Spleen (tissue), 11 donors: ENCODE results near the gene GALNT17. TPM values are rescaled to one million over a fixed set of nuclear protein-coding genes. Genes with fewer than 3 reads are reported as not detected.

Source experiments
- DNase-seq: peaks from one replicate; pipeline ENCODE4 v3.0.0-alpha.2; 2020
- H3K27ac ChIP-seq, 8 donors: fragments of 200-600 bp; sonication (generic) in 7 of 8; 1 replicate in 4 of 8; 2 replicates in 4 of 8; pipeline versions ENCODE4 v1.5.0 to v1.8.0; 2016 to 2021; ENCODE audit warnings: inconsistent platforms in 4 of 8, mild to moderate bottlenecking in 4 of 8, moderate library complexity in 1 of 8
- H3K27me3 ChIP-seq, 7 donors: fragments of 200-600 bp; sonication (generic) in 6 of 7; replicated peaks in 1 of 7; 1 replicate in 4 of 7; 2 replicates in 3 of 7; pipeline versions ENCODE4 v1.5.0 to v1.8.0; 2016 to 2021; ENCODE audit warnings: inconsistent platforms in 3 of 7, mild to moderate bottlenecking in 1 of 7
- H3K36me3 ChIP-seq, 6 donors: fragments of 200-600 bp; sonication (generic) in 5 of 6; 1 replicate in 4 of 6; 2 replicates in 2 of 6; pipeline versions ENCODE4 v1.5.0 to v1.8.0; 2016 to 2021; ENCODE audit warnings: inconsistent platforms in 2 of 6
- H3K4me1 ChIP-seq, 6 donors: fragments of 200-600 bp; sonication (generic) in 5 of 6; 1 replicate in 3 of 6; 2 replicates in 3 of 6; pipeline versions ENCODE4 v1.5.0 to v1.8.0; 2016 to 2021; ENCODE audit warnings: inconsistent platforms in 3 of 6
- H3K4me3 ChIP-seq, 8 donors: fragments of 200-600 bp; sonication (generic) in 7 of 8; 1 replicate in 4 of 8; 2 replicates in 4 of 8; pipeline versions ENCODE4 v1.5.0 to v1.8.0; 2016 to 2021; ENCODE audit warnings: inconsistent platforms in 4 of 8, mild to moderate bottlenecking in 4 of 8, moderate library complexity in 2 of 8
- H3K9me3 ChIP-seq, 8 donors: fragments of 200-600 bp; sonication (generic) in 7 of 8; 1 replicate in 4 of 8; 2 replicates in 4 of 8; pipeline versions ENCODE4 v1.5.0 to v1.8.0; 2016 to 2021; ENCODE audit warnings: inconsistent platforms in 4 of 8
- CTCF ChIP-seq, 11 experiments: fragments of 200-600 bp in 7 of 11; fragments of 450-650 bp in 4 of 11; sonication (generic) in 4 of 11; IDR thresholded peaks in 8 of 11; conservative IDR thresholded peaks in 3 of 11; 1 replicate in 7 of 11; 2 replicates in 4 of 11; pipeline versions ENCODE4 v1.4.0 to v1.8.0; 2016 to 2021; ENCODE audit warnings: antibody characterized with exemption in 11 of 11, inconsistent platforms in 4 of 11, mild to moderate bottlenecking in 1 of 11
- POLR2A ChIP-seq, 3 donors: fragments of 450-650 bp; IDR thresholded peaks; one replicate each; pipeline ENCODE4 v1.5.1; 2017; ENCODE audit warnings: antibody characterized with exemption in 3 of 3, mild to moderate bottlenecking in 1 of 3
- POLR2AphosphoS5 ChIP-seq, 3 donors: sonication (generic); formaldehyde crosslinking; IDR thresholded peaks; one replicate each; pipeline ENCODE4 v1.5.1; 2017; ENCODE audit warnings: antibody characterized with exemption in 3 of 3
- WGBS, 5 donors: extraction: QIAGEN DNeasy Blood & Tissue Kit in 3 of 5; methylation state at CpG; one replicate each; pipeline versions ENCODE4 v1.1.5 to v1.1.7; 2013 to 2018; 5-methylcytosine and 5-hydroxymethylcytosine counted together
- intact Hi-C: fragments of 100-400 bp; cut with DNase I; formaldehyde crosslinking; loops from one replicate; pipeline ENCODE4 v1.15.0; 2023; ENCODE audit warnings: low total_unique reads
- polyA plus RNA-seq, 3 donors: library from polyadenylated mRNA; stranded (reverse); fragments of 200-250 nt; gene quantifications; one replicate each; pipeline ENCODE4 v1.2.1, GENCODE V29; 2013
- total RNA-seq, 7 donors: library from RNA; depleted of rRNA in 3 of 7; stranded (reverse); fragments of >200 nt in 3 of 7; fragmentation: NEBNext Ultra II Directional in 4 of 7; extraction: Animal tissue kit (Norgen Biotek cat#: 25700) in 4 of 7; gene quantifications; one replicate each; pipeline versions ENCODE4 v1.1.0 to v1.2.1, GENCODE V29; 2016 to 2021
- donor health status: healthy with polysubstance abuse.
- donor health status: DM: no; HTN: no; CAD: no; lungs with moderate emphysema.
- donor health status: DM: no; HTN: no; CAD: no.
- donor health status: Bipolar disorder and iron deficiency.
- donor health status: healthy.
- donor health status: DM: no; HTN: no; CAD: no.
- donor health status: DM: yes; HTN: yes; CAD: no.

The GALNT17 gene
- total and polyA plus RNA-seq, 10 donors: 0.39 to 10.8 (median 3.1) TPM

GRCh38 chr7:71457846-71458590, 326.1 kb downstream of the GALNT17 start:
- WGBS, 5 donors: 44 to 58% (median 48%) methylated on average over 9 of the region's 9 CpGs
- no peak overlapping the region for H3K27ac ChIP-seq
- TF ChIP-seq POLR2A (IDR thresholded peaks at IDR 0.05) (no peak), CTCF (IDR thresholded peaks at IDR 0.05 in 8 of 11, conservative IDR thresholded peaks at IDR 0.05 in 3 of 11) (no peak), POLR2AphosphoS5 (IDR thresholded peaks at IDR 0.05) (no peak)
- intact Hi-C loops: no loop called here
- no peak for DNase-seq
- H3K9me3 ChIP-seq: peaks cover 0 to 16% (median 0%) of the 10 kb centered on the region in 8 donors
- no peak overlapping the region for H3K4me3 ChIP-seq
- no peaks in the 10 kb centered on the region for H3K27me3 ChIP-seq
- no peaks in the 10 kb centered on the region for H3K36me3 ChIP-seq
- no peaks in the 10 kb centered on the region for H3K4me1 ChIP-seq

- H3K4me1 ChIP-seq: no peaks in the 10 kb centered on the region
- peaks cover 0 to 18% (median 0%) of the 10 kb centered on the region in 8 donors for H3K9me3 ChIP-seq
- H3K4me3 ChIP-seq: no peak overlapping the region
- H3K27ac ChIP-seq: no peak overlapping the region
- intact Hi-C loops: no loop called here
- no peak for TF ChIP-seq POLR2AphosphoS5 (IDR thresholded peaks at IDR 0.05)
- no peaks in the 10 kb centered on the region for H3K27me3 ChIP-seq
- no peak for DNase-seq
- no peaks in the 10 kb centered on the region for H3K36me3 ChIP-seq
Measured at GRCh38 chr7:71459132-71459531, 327.2 kb downstream of the GALNT17 start.

GRCh38 chr7:71461572-71461971, 329.6 kb downstream of the GALNT17 start:
- Histone ChIP-seq H3K9me3 (peaks cover 0 to 27% (median 0%) of the 10 kb centered on the region in 8 donors), H3K27ac (no peak overlapping the region), H3K4me3 (no peak overlapping the region), H3K4me1 (no peaks in the 10 kb centered on the region), H3K27me3 (no peaks in the 10 kb centered on the region), H3K36me3 (no peaks in the 10 kb centered on the region)
- 68 to 78% (median 73%) methylated on average over 9 of the region's 9 CpGs for WGBS, 5 donors
- no peak for TF ChIP-seq POLR2A (IDR thresholded peaks at IDR 0.05)
- no peak for TF ChIP-seq CTCF (IDR thresholded peaks at IDR 0.05 in 8 of 11, conservative IDR thresholded peaks at IDR 0.05 in 3 of 11)
- no peak for TF ChIP-seq POLR2AphosphoS5 (IDR thresholded peaks at IDR 0.05)
- DNase-seq: no peak
- intact Hi-C loops: no loop called here

- H3K27ac ChIP-seq: no peak overlapping the region
- H3K36me3 ChIP-seq: no peaks in the 10 kb centered on the region
- intact Hi-C loops: no loop called here
- WGBS, 5 donors: 59 to 78% (median 68%) methylated on average over 6 of the region's 6 CpGs
- DNase-seq: no peak
- TF ChIP-seq POLR2A (IDR thresholded peaks at IDR 0.05): no peak
- TF ChIP-seq CTCF (IDR thresholded peaks at IDR 0.05 in 8 of 11, conservative IDR thresholded peaks at IDR 0.05 in 3 of 11): no peak
- no peak for TF ChIP-seq POLR2AphosphoS5 (IDR thresholded peaks at IDR 0.05)
- H3K4me1 ChIP-seq: no peaks in the 10 kb centered on the region
- no peak overlapping the region for H3K4me3 ChIP-seq
- H3K9me3 ChIP-seq: peaks cover 0 to 27% (median 0%) of the 10 kb centered on the region in 8 donors
- H3K27me3 ChIP-seq: no peaks in the 10 kb centered on the region
Measured at GRCh38 chr7:71465741-71466189, 333.8 kb downstream of the GALNT17 start.
